IMR-90 (cell line): ENCODE measurements around the gene LDHD. TPM values are rescaled to one million over a fixed set of nuclear protein-coding genes. Genes with fewer than 3 reads are reported as not detected.

Source experiments
- ATAC-seq: fragments of 200-7000 bp; cut with Tn5 transposase; 2 replicates; pipeline ENCODE4 v1.9.1; 2020; ENCODE audit warnings: low read depth, mild to moderate bottlenecking, moderate library complexity
- BruUV-seq: library from RNA; stranded (reverse); fragments of 400-500 nt; replicated peaks from 2 replicates; lab custom pipeline; 2021; lab: Mats Ljungman, UMichigan
- CTCF ChIA-PET: fragments of 300-600 bp; formaldehyde crosslinking; extraction: SDS; loops from one replicate; lab custom pipeline; 2021; ENCODE audit warnings: antibody characterized with exemption; lab: Yijun Ruan, JAX
- POLR2A ChIA-PET: fragments of 300-600 bp; sonication (Branson Sonifier 250); formaldehyde crosslinking; loops from one replicate; lab custom pipeline; 2022; ENCODE audit warnings: antibody characterized with exemption; ENCODE audit not compliant: unreplicated experiment; lab: Charles Lee
- DNase-seq: peaks from one replicate; pipeline ENCODE4 v3.0.0; 2013
- H2AFZ ChIP-seq: replicated peaks from 2 replicates; pipeline ENCODE3; 2013; ENCODE audit warnings: low read length, mild to moderate bottlenecking; ENCODE audit not compliant: poor library complexity
- H2AK5ac ChIP-seq: 2 replicates; pipeline ENCODE4 v1.6.1; 2013; ENCODE audit warnings: low read depth, low read length, inconsistent platforms
- H2AK9ac ChIP-seq: replicated peaks from 2 replicates; pipeline ENCODE3; 2013; ENCODE audit warnings: mild to moderate bottlenecking, low read depth, low read length, moderate library complexity; ENCODE audit not compliant: poor library complexity
- H2BK120ac ChIP-seq: 2 replicates; pipeline ENCODE4 v1.6.1; 2013; ENCODE audit warnings: low read depth, low read length, inconsistent platforms
- H2BK15ac ChIP-seq: 3 replicates; pipeline ENCODE4 v1.6.1; 2013; ENCODE audit warnings: low read depth, low read length, inconsistent platforms
- H2BK20ac ChIP-seq: 2 replicates; pipeline ENCODE4 v1.6.1; 2013; ENCODE audit warnings: low read depth, mild to moderate bottlenecking, inconsistent platforms, low read length, moderate library complexity
- H2BK5ac ChIP-seq: 2 replicates; pipeline ENCODE4 v1.6.1; 2013; ENCODE audit warnings: mild to moderate bottlenecking, low read depth, low read length, inconsistent platforms; ENCODE audit not compliant: poor library complexity, severe bottlenecking
- H3K14ac ChIP-seq: replicated peaks from 2 replicates; pipeline ENCODE4 v1.6.1; 2013; ENCODE audit warnings: low read depth, low read length, inconsistent platforms
- H3K18ac ChIP-seq: 2 replicates; pipeline ENCODE4 v1.6.1; 2013; ENCODE audit warnings: low read depth, low read length, control low read depth
- H3K23ac ChIP-seq: 2 replicates; pipeline ENCODE4 v1.6.1; 2013; ENCODE audit warnings: low read depth, low read length, inconsistent platforms
- H3K27ac ChIP-seq: 2 replicates; pipeline ENCODE4 v1.5.1; 2013; ENCODE audit warnings: mild to moderate bottlenecking, control low read depth, low read length; ENCODE audit not compliant: insufficient read depth
- H3K27me3 ChIP-seq: 2 replicates; pipeline ENCODE4 v1.6.1; 2013; ENCODE audit warnings: low read length; ENCODE audit not compliant: control insufficient read depth, insufficient read depth
- H3K36me3 ChIP-seq: 2 replicates; pipeline ENCODE4 v1.6.1; 2013; ENCODE audit warnings: low read length, mixed read lengths; ENCODE audit not compliant: control insufficient read depth, insufficient read depth
- H3K4ac ChIP-seq: 2 replicates; pipeline ENCODE4 v1.6.1; 2013; ENCODE audit warnings: low read depth, low read length, inconsistent platforms
- H3K4me1 ChIP-seq: 2 replicates; pipeline ENCODE4 v1.6.1; 2013; ENCODE audit warnings: low read length, mixed read lengths; ENCODE audit not compliant: control insufficient read depth, insufficient read depth
- H3K4me2 ChIP-seq: 2 replicates; pipeline ENCODE4 v1.6.1; 2013; ENCODE audit warnings: low read depth, mild to moderate bottlenecking, control low read depth, low read length, moderate library complexity
- H3K4me3 ChIP-seq: 2 replicates; pipeline ENCODE4 v1.5.1; 2013; ENCODE audit warnings: low read depth, mild to moderate bottlenecking, control low read depth, low read length, moderate library complexity; ENCODE audit not compliant: insufficient read depth
- H3K56ac ChIP-seq: 2 replicates; pipeline ENCODE4 v1.6.1; 2013; ENCODE audit warnings: low read length, inconsistent platforms; ENCODE audit not compliant: insufficient read depth; ENCODE audit errors: extremely low read depth
- H3K79me1 ChIP-seq, 2 experiments: 2 replicates each; pipeline ENCODE4 v1.6.1; 2013; ENCODE audit warnings: low read length in 2 of 2, inconsistent platforms in 1 of 2, low read depth in 1 of 2
- H3K9ac ChIP-seq: 2 replicates; pipeline ENCODE4 v1.6.1; 2013; ENCODE audit warnings: low read depth, low read length, control low read depth
- H3K9me1 ChIP-seq: 2 replicates; pipeline ENCODE4 v1.6.1; 2013; ENCODE audit warnings: low read length, inconsistent platforms; ENCODE audit not compliant: insufficient read depth
- H3K9me3 ChIP-seq: 2 replicates; pipeline ENCODE4 v1.6.1; 2013; ENCODE audit warnings: low read length; ENCODE audit not compliant: control insufficient read depth, insufficient read depth
- H4K20me1 ChIP-seq: 2 replicates; pipeline ENCODE4 v1.6.1; 2013; ENCODE audit warnings: low read length, inconsistent platforms; ENCODE audit not compliant: insufficient read depth
- H4K5ac ChIP-seq: 2 replicates; pipeline ENCODE4 v1.6.1; 2013; ENCODE audit warnings: mild to moderate bottlenecking, low read depth, low read length, control low read depth
- H4K8ac ChIP-seq, 2 experiments: 2 replicates each; pipeline ENCODE4 v1.6.1; 2013; ENCODE audit warnings: low read depth in 2 of 2, low read length in 2 of 2, control low read depth in 1 of 2, inconsistent platforms in 1 of 2
- H4K91ac ChIP-seq: 2 replicates; pipeline ENCODE4 v1.6.1; 2013; ENCODE audit warnings: low read depth, low read length, inconsistent platforms; ENCODE audit not compliant: insufficient read depth
- CEBPB ChIP-seq: IDR thresholded peaks from 2 replicates; pipeline ENCODE4 v1.6.1; 2012; ENCODE audit warnings: low read depth, low read length, improper control_type of control experiment
- MAFK ChIP-seq: IDR thresholded peaks from 2 replicates; pipeline ENCODE4 v1.6.1; 2012; ENCODE audit warnings: low read depth, low read length, improper control_type of control experiment
- RFX5 ChIP-seq: IDR thresholded peaks from 2 replicates; pipeline ENCODE4 v1.8.0; 2012; ENCODE audit warnings: low read depth, mild to moderate bottlenecking, low read length, moderate library complexity
- USF2 ChIP-seq: fragments of 150-350 bp; IDR thresholded peaks from 2 replicates; pipeline ENCODE4 v1.6.1; 2017; ENCODE audit warnings: mild to moderate bottlenecking, antibody characterized with exemption, low read length, low read depth
- WGBS, 2 experiments: methylation state at CpG; one replicate each; pipeline versions ENCODE4 v1.1.5 to v1.1.7; 2013; ENCODE audit warnings: missing lambda C conversion rate in 2 of 2; ENCODE audit not compliant: insufficient read length in 1 of 2; ENCODE audit errors: extremely low coverage in 2 of 2; 5-methylcytosine and 5-hydroxymethylcytosine counted together
- dilution Hi-C: fragments of 300-500 bp; cut with HindIII; formaldehyde crosslinking; loops from one replicate; pipeline ENCODE4 v1.14.3; 2018; ENCODE audit warnings: low sequenced_read_pairs; ENCODE audit not compliant: unreplicated experiment
- in situ Hi-C: fragments of 300-500 bp; cut with MboI; formaldehyde crosslinking; loops from 3 replicates; pipeline ENCODE4 v1.14.3; 2019; ENCODE audit warnings: low sequenced_read_pairs, inconsistent platforms, mixed read lengths
- intact Hi-C: fragments of 100-400 bp; cut with micrococcal nuclease; formaldehyde crosslinking; loops from 2 replicates; pipeline ENCODE4 v1.10.0; 2022
- polyA plus RNA-seq, 3 experiments: library from polyadenylated mRNA; depleted of rRNA; stranded (reverse); fragments of >200 nt; gene quantifications; 2 replicates each; pipeline ENCODE4 v1.2.3, GENCODE V29; 2012; ENCODE audit warnings: low replicate concordance in 1 of 3
- total RNA-seq: library from RNA; depleted of rRNA; stranded (reverse); fragments of >200 nt; gene quantifications from 2 replicates; pipeline ENCODE4 v1.2.3, GENCODE V29; 2012

LDHD gene
- total and polyA plus RNA-seq, 2 of the 4 experiments (the other 2 are of a cell fraction) = under 0.01 to 0.26 TPM

DNA sequence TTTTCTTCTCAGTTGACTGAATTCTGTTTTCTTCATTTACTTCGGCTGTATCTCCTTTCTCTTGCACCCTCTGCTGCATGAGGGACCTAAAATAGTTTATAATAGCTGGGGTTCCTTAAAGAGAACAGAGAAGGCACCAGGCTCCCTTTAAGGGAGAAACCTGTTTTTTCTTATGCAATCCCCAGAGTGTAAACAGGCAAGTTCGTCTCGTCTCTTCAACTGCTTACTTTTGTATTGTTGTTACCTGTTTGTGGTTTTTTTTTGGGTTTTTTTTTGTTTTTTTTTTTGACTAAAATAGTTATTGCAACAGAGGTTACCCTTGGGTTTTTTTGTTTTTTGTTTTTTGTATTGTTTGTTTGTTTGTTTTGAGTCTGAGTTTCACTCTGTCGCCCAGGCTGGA, 3.7 kb upstream of the LDHD start:
- H2AK9ac ChIP-seq = no peak overlapping the region
- no peaks in the 10 kb centered on the region for H3K4me1 ChIP-seq
- H4K8ac ChIP-seq = no peak overlapping the region
- no peak overlapping the region for H3K4ac ChIP-seq
- H3K9ac ChIP-seq = no peak overlapping the region
- no peak overlapping the region for H3K18ac ChIP-seq
- H3K36me3 ChIP-seq = no peaks in the 10 kb centered on the region
- in situ Hi-C loops (no loop called here), dilution Hi-C loops (no loop called here), intact Hi-C loops (no loop called here)
- H3K27ac ChIP-seq = no peak overlapping the region
- H4K91ac ChIP-seq = no peak overlapping the region
- no peak overlapping the region for H3K14ac ChIP-seq
- no peak overlapping the region for H4K5ac ChIP-seq
- ChIA-PET CTCF (interaction anchor here (0.7 to 1.4 kb wide), 3 partner anchors 9 to 314 kb away, joined by 6 to 8 read pairs (median 6); no protein-coding TSS in a partner anchor), POLR2A (no interaction called here)
- WGBS, 2 experiments = no CpG with 5 or more reads among the region's 4 CpGs
- no peak overlapping the region for H3K56ac ChIP-seq
- TF ChIP-seq RFX5 (no peak), MAFK (no peak), USF2 (no peak), CEBPB (no peak)
- H2AFZ ChIP-seq = no peak overlapping the region
- H3K4me2 ChIP-seq = no peak overlapping the region
- peaks cover 4% of the 10 kb centered on the region for H3K9me3 ChIP-seq
- H2AK5ac ChIP-seq = no peak overlapping the region
- H3K4me3 ChIP-seq = no peak overlapping the region
- no peak overlapping the region for H2BK15ac ChIP-seq
- no peak overlapping the region for H2BK20ac ChIP-seq
- H3K23ac ChIP-seq = no peak overlapping the region
- no peaks in the 10 kb centered on the region for H3K79me1 ChIP-seq
- no peaks in the 10 kb centered on the region for H3K27me3 ChIP-seq
- ATAC-seq (no peak), DNase-seq (no peak)
- no TSS peak for BruUV-seq
- no peaks in the 10 kb centered on the region for H3K9me1 ChIP-seq
- H2BK120ac ChIP-seq = no peak overlapping the region
- no peak overlapping the region for H2BK5ac ChIP-seq
- no peaks in the 10 kb centered on the region for H4K20me1 ChIP-seq
